Progenitor cell of endocrine pancreas (in vitro differentiated cells): Measurements from ENCODE around the gene PMFBP1. TPM values are rescaled to one million over a fixed set of nuclear protein-coding genes. Genes with fewer than 3 reads are reported as not detected.

Experiments used
- DNase-seq: peaks from one replicate; pipeline ENCODE4 v3.0.0; 2021; ENCODE audit warnings: low spot score; ENCODE audit not compliant: unreplicated experiment
- H3K27ac Mint-ChIP-seq: 2 replicates; pipeline ENCODE4 v1.8.0; 2021; ENCODE audit warnings: mild to moderate bottlenecking, moderate library complexity, mixed read lengths
- H3K27me3 Mint-ChIP-seq: 2 replicates; pipeline ENCODE4 v1.8.0; 2021; ENCODE audit warnings: mixed read lengths
- H3K36me3 Mint-ChIP-seq: 2 replicates; pipeline ENCODE4 v1.8.0; 2022; ENCODE audit warnings: mixed read lengths; ENCODE audit not compliant: insufficient read depth
- H3K4me1 Mint-ChIP-seq: 2 replicates; pipeline ENCODE4 v1.8.0; 2021; ENCODE audit warnings: low read depth, mixed read lengths
- H3K4me3 Mint-ChIP-seq: 2 replicates; pipeline ENCODE4 v1.8.0; 2021; ENCODE audit warnings: low read depth, mild to moderate bottlenecking, moderate library complexity, mixed read lengths
- H3K9me3 Mint-ChIP-seq: 2 replicates; pipeline ENCODE4 v1.8.0; 2021; ENCODE audit warnings: low read depth, mixed read lengths
- CTCF ChIP-seq: fragments of 200-600 bp; sonication (generic); IDR thresholded peaks from one replicate; pipeline ENCODE4 v1.5.0; 2021; ENCODE audit warnings: antibody characterized with exemption, mild to moderate bottlenecking; ENCODE audit not compliant: unreplicated experiment
- total RNA-seq: library from RNA; stranded (reverse); gene quantifications from 2 replicates; pipeline ENCODE4 v1.2.1, GENCODE V29; 2021

Gene PMFBP1
- total RNA-seq, 1 donor from 2014 or later: 3.9 TPM

- no peaks in the 10 kb centered on the region for H3K9me3 Mint-ChIP-seq
- H3K27ac Mint-ChIP-seq: no peak overlapping the region
- no peak overlapping the region for H3K4me3 Mint-ChIP-seq
- H3K36me3 Mint-ChIP-seq: no peaks in the 10 kb centered on the region
- DNase-seq: no peak
- H3K4me1 Mint-ChIP-seq: no peaks in the 10 kb centered on the region
- no peak for TF ChIP-seq CTCF
- H3K27me3 Mint-ChIP-seq: peaks cover 12% of the 10 kb centered on the region
Observed at GRCh38 chr16:72134507-72134906, 37.4 kb downstream of the PMFBP1 start.

GRCh38 chr16:72132726-72133125 is 39.2 kb downstream of the PMFBP1 start:
- H3K36me3 Mint-ChIP-seq: no peaks in the 10 kb centered on the region
- H3K27ac Mint-ChIP-seq: no peak overlapping the region

GRCh38 chr16:72131036-72131435 is 40.9 kb downstream of the PMFBP1 start:
- H3K9me3 Mint-ChIP-seq: no peaks in the 10 kb centered on the region
- H3K36me3 Mint-ChIP-seq: no peaks in the 10 kb centered on the region
- H3K4me3 Mint-ChIP-seq: no peak overlapping the region
- peaks cover 24% of the 10 kb centered on the region for H3K27me3 Mint-ChIP-seq
- no peak for DNase-seq
- H3K4me1 Mint-ChIP-seq: peaks cover 3% of the 10 kb centered on the region
- H3K27ac Mint-ChIP-seq: no peak overlapping the region
- TF ChIP-seq CTCF: no peak

More at GRCh38 chr16:72132726-72133125, 39.2 kb downstream of the PMFBP1 start:
- no peaks in the 10 kb centered on the region for H3K4me1 Mint-ChIP-seq
- H3K27me3 Mint-ChIP-seq: peaks cover 20% of the 10 kb centered on the region
- H3K9me3 Mint-ChIP-seq: no peaks in the 10 kb centered on the region
- no peak overlapping the region for H3K4me3 Mint-ChIP-seq
- no peak for DNase-seq
- no peak for TF ChIP-seq CTCF

GRCh38 chr16:72129976-72130656 is 41.8 kb downstream of the PMFBP1 start:
- DNase-seq: no peak
- Mint-ChIP-seq H3K4me3 (no peak overlapping the region), H3K36me3 (no peaks in the 10 kb centered on the region), H3K9me3 (no peaks in the 10 kb centered on the region), H3K27me3 (peaks cover 24% of the 10 kb centered on the region), H3K4me1 (peaks cover 6% of the 10 kb centered on the region), H3K27ac (no peak overlapping the region)
- no peak for TF ChIP-seq CTCF

GRCh38 chr16:72128701-72129100 is 43.3 kb downstream of the PMFBP1 start:
- Mint-ChIP-seq H3K36me3 (no peaks in the 10 kb centered on the region), H3K27ac (no peak overlapping the region), H3K27me3 (peaks cover 24% of the 10 kb centered on the region), H3K4me1 (peaks cover 8% of the 10 kb centered on the region), H3K4me3 (no peak overlapping the region), H3K9me3 (no peaks in the 10 kb centered on the region)
- no peak for TF ChIP-seq CTCF
- DNase-seq: no peak
